Upper lobe of left lung (tissue), 6 donors: ENCODE results near the gene ZFP28. TPM values are rescaled to one million over a fixed set of nuclear protein-coding genes. Genes with fewer than 3 reads are reported as not detected.

Experiments
- ATAC-seq, 2 donors: fragments of 200-7000 bp; cut with Tn5 transposase; one replicate each; pipeline ENCODE4 v1.9.1; 2022; ENCODE audit warnings: mild to moderate bottlenecking in 2 of 2, moderate library complexity in 2 of 2; ENCODE audit not compliant: low FRiP score in 2 of 2
- DNase-seq, 2 donors: peaks; one replicate each; pipeline ENCODE4 v3.0.0-alpha.2; 2019 to 2020
- H3K27ac ChIP-seq, 4 donors: fragments of 200-600 bp; sonication (generic); one replicate each; pipeline ENCODE4 v1.5.1; 2016 to 2019
- H3K27me3 ChIP-seq, 4 donors: fragments of 200-600 bp; sonication (generic); one replicate each; pipeline ENCODE4 v1.5.1; 2017 to 2019
- H3K36me3 ChIP-seq, 4 donors: fragments of 200-600 bp; sonication (generic); one replicate each; pipeline ENCODE4 v1.5.1; 2016 to 2019
- H3K4me1 ChIP-seq, 4 donors: fragments of 200-600 bp; sonication (generic); one replicate each; pipeline ENCODE4 v1.5.1; 2018 to 2019
- H3K4me3 ChIP-seq, 4 donors: fragments of 200-600 bp; sonication (generic); one replicate each; pipeline ENCODE4 v1.5.1; 2017 to 2019; ENCODE audit warnings: mild to moderate bottlenecking in 2 of 4, moderate library complexity in 1 of 4
- H3K9me3 ChIP-seq, 4 donors: fragments of 200-600 bp; sonication (generic); one replicate each; pipeline ENCODE4 v1.5.1; 2018 to 2019
- EP300 ChIP-seq, 4 donors: sonication (generic); formaldehyde crosslinking; IDR thresholded peaks; one replicate each; pipeline ENCODE4 v1.5.1; 2017; ENCODE audit warnings: antibody characterized with exemption in 4 of 4, control low read depth in 2 of 4
- POLR2A ChIP-seq, 4 donors: fragments of 450-650 bp; IDR thresholded peaks; one replicate each; pipeline ENCODE4 v1.5.1; 2016 to 2017; ENCODE audit warnings: antibody characterized with exemption in 4 of 4, mild to moderate bottlenecking in 2 of 4
- POLR2AphosphoS5 ChIP-seq, 2 donors: sonication (generic); formaldehyde crosslinking; IDR thresholded peaks; one replicate each; pipeline ENCODE4 v1.5.1; 2017; ENCODE audit warnings: antibody characterized with exemption in 2 of 2
- WGBS, 2 donors: methylation state at CpG; one replicate each; pipeline ENCODE4 v1.1.5; 2017 to 2018; 5-methylcytosine and 5-hydroxymethylcytosine counted together
- total RNA-seq, 6 donors: library from RNA; depleted of rRNA in 4 of 6; stranded (reverse); fragments of >200 nt in 4 of 6; gene quantifications; one replicate each; pipeline versions ENCODE4 v1.1.0 to v1.2.1, GENCODE V29; 2016 to 2021
- TF ChIP-seq, protein P1 (sequence below), 6 experiments: fragments of 450-650 bp in 4 of 6; fragments of 200-600 bp in 2 of 6; sonication (generic) in 2 of 6; IDR thresholded peaks; one replicate each; pipeline ENCODE4 v1.5.1; 2016 to 2019; ENCODE audit warnings: antibody characterized with exemption in 6 of 6
- donor health status: DM: no; HTN: no; CAD: no; lungs with moderate emphysema.
- donor health status: DM: no; HTN: yes; CAD: no; lungs with severe emphysema.

ZFP28 gene
- total RNA-seq, 6 donors from 2014 or later, result 3.1 to 12.0 (median 6.2) TPM

GRCh38 chr19:56597696-56598095, 58.9 kb downstream of the ZFP28 start:
- DNase-seq (no peak), ATAC-seq (no peak)
- TF ChIP-seq POLR2A (IDR thresholded peaks at IDR 0.05) (no peak), EP300 (IDR thresholded peaks at IDR 0.05) (no peak), POLR2AphosphoS5 (IDR thresholded peaks at IDR 0.05) (no peak)
- TF ChIP-seq, protein P1, sequence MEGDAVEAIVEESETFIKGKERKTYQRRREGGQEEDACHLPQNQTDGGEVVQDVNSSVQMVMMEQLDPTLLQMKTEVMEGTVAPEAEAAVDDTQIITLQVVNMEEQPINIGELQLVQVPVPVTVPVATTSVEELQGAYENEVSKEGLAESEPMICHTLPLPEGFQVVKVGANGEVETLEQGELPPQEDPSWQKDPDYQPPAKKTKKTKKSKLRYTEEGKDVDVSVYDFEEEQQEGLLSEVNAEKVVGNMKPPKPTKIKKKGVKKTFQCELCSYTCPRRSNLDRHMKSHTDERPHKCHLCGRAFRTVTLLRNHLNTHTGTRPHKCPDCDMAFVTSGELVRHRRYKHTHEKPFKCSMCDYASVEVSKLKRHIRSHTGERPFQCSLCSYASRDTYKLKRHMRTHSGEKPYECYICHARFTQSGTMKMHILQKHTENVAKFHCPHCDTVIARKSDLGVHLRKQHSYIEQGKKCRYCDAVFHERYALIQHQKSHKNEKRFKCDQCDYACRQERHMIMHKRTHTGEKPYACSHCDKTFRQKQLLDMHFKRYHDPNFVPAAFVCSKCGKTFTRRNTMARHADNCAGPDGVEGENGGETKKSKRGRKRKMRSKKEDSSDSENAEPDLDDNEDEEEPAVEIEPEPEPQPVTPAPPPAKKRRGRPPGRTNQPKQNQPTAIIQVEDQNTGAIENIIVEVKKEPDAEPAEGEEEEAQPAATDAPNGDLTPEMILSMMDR (IDR thresholded peaks at IDR 0.05), result no peak
- Histone ChIP-seq H3K36me3 (peaks cover 0 to 18% (median 10%) of the 10 kb centered on the region in 4 donors), H3K27me3 (no peaks in the 10 kb centered on the region), H3K4me3 (no peak overlapping the region), H3K4me1 (peaks cover 6 to 18% (median 12%) of the 10 kb centered on the region in 4 donors), H3K27ac (no peak overlapping the region), H3K9me3 (peaks cover 0 to 10% (median 4%) of the 10 kb centered on the region in 4 donors)
- WGBS, 2 donors, result 89 to 95% methylated on average over 4 of the region's 4 CpGs

DNA sequence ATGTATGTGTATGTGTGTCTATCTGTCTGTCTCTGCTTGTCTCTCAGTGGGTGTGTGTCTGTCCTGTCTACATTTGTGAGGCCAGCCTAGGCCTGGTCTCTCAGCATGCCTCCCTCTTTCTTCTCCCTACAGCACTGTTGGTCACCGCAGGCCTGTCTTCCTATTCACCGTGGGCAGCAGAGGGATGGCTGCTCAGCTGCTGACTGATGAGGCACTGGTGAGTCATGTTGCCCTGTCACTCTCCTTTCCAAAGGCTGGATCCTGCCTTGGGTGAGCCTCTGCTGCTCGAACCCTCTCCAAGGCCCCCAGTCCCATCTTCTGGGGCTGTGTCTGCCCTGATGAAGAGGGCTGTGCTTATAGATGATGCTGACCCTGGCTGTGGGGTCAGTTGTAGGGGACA, 62.6 kb downstream of the ZFP28 start:
- TF ChIP-seq POLR2A (IDR thresholded peaks at IDR 0.05) (no peak), EP300 (IDR thresholded peaks at IDR 0.05) (no peak), POLR2AphosphoS5 (IDR thresholded peaks at IDR 0.05) (no peak)
- TF ChIP-seq, protein P1 (IDR thresholded peaks at IDR 0.05), result no peak
- peak in 1 of 2 donors; percentile 43 for ATAC-seq
- peaks cover 0 to 23% (median 11%) of the 10 kb centered on the region in 4 donors for H3K36me3 ChIP-seq
- 93% methylated on average over 3 of the region's 3 CpGs; no CpG with 5 or more reads in 1 of the 2 donors for WGBS, 2 donors
- peaks cover under 1 to 7% (median 3%) of the 10 kb centered on the region in 4 donors for H3K4me1 ChIP-seq
- no peak overlapping the region for H3K27ac ChIP-seq
- DNase-seq, result no peak
- H3K27me3 ChIP-seq, result no peaks in the 10 kb centered on the region
- no peak overlapping the region for H3K4me3 ChIP-seq
- peaks cover 13 to 38% (median 26%) of the 10 kb centered on the region in 4 donors for H3K9me3 ChIP-seq

GRCh38 chr19:56603829-56604228, 65.1 kb downstream of the ZFP28 start:
- 83 to 92% methylated on average over 6 of the region's 6 CpGs for WGBS, 2 donors

More at GRCh38 chr19:56603829-56604228, 65.1 kb downstream of the ZFP28 start:
- DNase-seq (no peak), ATAC-seq (no peak)
- TF ChIP-seq EP300 (IDR thresholded peaks at IDR 0.05) (no peak), POLR2A (IDR thresholded peaks at IDR 0.05) (no peak), POLR2AphosphoS5 (IDR thresholded peaks at IDR 0.05) (no peak)
- TF ChIP-seq, protein P1 (IDR thresholded peaks at IDR 0.05), result no peak
- Histone ChIP-seq H3K27me3 (no peaks in the 10 kb centered on the region), H3K27ac (no peak overlapping the region), H3K4me3 (no peak overlapping the region), H3K36me3 (peaks cover 0 to 23% (median 11%) of the 10 kb centered on the region in 4 donors), H3K9me3 (peaks cover 20 to 55% (median 43%) of the 10 kb centered on the region in 4 donors), H3K4me1 (no peaks in the 10 kb centered on the region)

Other genes starting within 250 kb of the ZFP28 start
- gene ZSCAN5A, start 224.1 kb upstream of the ZFP28 start, total RNA-seq, result 10 to 100 TPM in 4 of 6 donors, 1 to 10 TPM in 2; 6.2 to 18.6 (median 11.3) TPM
- 10 to 100 TPM in 1 of 6 donors, 1 to 10 TPM in 5; 2.1 to 11.9 (median 2.7) TPM for gene ZNF582, start 145.4 kb upstream of the ZFP28 start, total RNA-seq
- gene ZNF583, start 134.6 kb upstream of the ZFP28 start, total RNA-seq, result 10 to 100 TPM in 1 of 6 donors, 1 to 10 TPM in 5; 3.7 to 21.5 (median 6.9) TPM
- gene ZNF667, start 61.6 kb upstream of the ZFP28 start, total RNA-seq, result 1 to 10 TPM; 1.1 to 3.6 (median 1.9) TPM
- 1 to 10 TPM; 2.6 to 7.3 (median 4.4) TPM for gene ZNF471, start 31.1 kb upstream of the ZFP28 start, total RNA-seq
- 1 to 10 TPM; 1.8 to 4.6 (median 3.3) TPM for gene ZNF470, start 28.5 kb downstream of the ZFP28 start, total RNA-seq
- 10 to 100 TPM in 2 of 6 donors, 1 to 10 TPM in 4; 4.0 to 11.5 (median 7.4) TPM for gene ZNF71, start 56.4 kb downstream of the ZFP28 start, total RNA-seq
- under 1 TPM in 2 of 6 donors, not detected in 4; 0.29 to 0.30 TPM for gene SMIM17, start 104.2 kb downstream of the ZFP28 start, total RNA-seq
- gene ZNF835, start 132.8 kb downstream of the ZFP28 start, total RNA-seq, result 1 to 10 TPM in 4 of 6 donors, under 1 TPM in 1, not detected in 1; 0.78 to 4.1 (median 2.7) TPM